Measurements from ENCODE around the gene GATAD2A.

Gene GATAD2A

GRCh38 chr19:19422156-19422555, 16.7 kb downstream of the GATAD2A start:
- no peak for DNase-seq

GRCh38 chr19:19423322-19423721, 17.8 kb downstream of the GATAD2A start:
- DNase-seq, result no peak

GRCh38 chr19:19425170-19425875, 19.8 kb downstream of the GATAD2A start:
- DNase-seq, result no peak

GRCh38 chr19:19426216-19426615, 20.7 kb downstream of the GATAD2A start:
- DNase-seq, result no peak

- DNase-seq, result no peak
Observed at GRCh38 chr19:19426799-19427198, 21.3 kb downstream of the GATAD2A start.

GRCh38 chr19:19427302-19427701, 21.8 kb downstream of the GATAD2A start:
- DNase-seq, result no peak

- DNase-seq, result no peak
Observed at GRCh38 chr19:19427944-19428343, 22.5 kb downstream of the GATAD2A start.

GRCh38 chr19:19428746-19429145, 23.3 kb downstream of the GATAD2A start:
- DNase-seq, result no peak

GRCh38 chr19:19429361-19429760, 23.9 kb downstream of the GATAD2A start:
- DNase-seq, result no peak

GRCh38 chr19:19432732-19433131, 27.3 kb downstream of the GATAD2A start:
- DNase-seq, result no peak

GRCh38 chr19:19433666-19434213, 28.3 kb downstream of the GATAD2A start:
- no peak for DNase-seq

- no peak for DNase-seq
Observed at GRCh38 chr19:19434483-19435045, 29.1 kb downstream of the GATAD2A start.

- DNase-seq, result no peak
Observed at GRCh38 chr19:19436137-19436691, 30.7 kb downstream of the GATAD2A start.

GRCh38 chr19:19438366-19439175, 33.1 kb downstream of the GATAD2A start:
- no peak for DNase-seq

- no peak for DNase-seq
Observed at GRCh38 chr19:19439176-19439482, 33.7 kb downstream of the GATAD2A start.

- no peak for DNase-seq
Observed at GRCh38 chr19:19443283-19443682, 37.8 kb downstream of the GATAD2A start.

GRCh38 chr19:19443902-19444680, 38.6 kb downstream of the GATAD2A start:
- DNase-seq, result no peak

GRCh38 chr19:19444681-19445155, 39.2 kb downstream of the GATAD2A start:
- no peak for DNase-seq

- no peak for DNase-seq
Observed at GRCh38 chr19:19445288-19445687, 39.8 kb downstream of the GATAD2A start.

- no peak for DNase-seq
Observed at GRCh38 chr19:19445911-19446361, 40.5 kb downstream of the GATAD2A start.

GRCh38 chr19:19446655-19447437, 41.4 kb downstream of the GATAD2A start:
- DNase-seq, result no peak

Measured in NCI-H1105 treated with DMSO at 0.1 percent for 48 hours (cell line).